ENCODE measurements around the gene PREB. TPM values are rescaled to one million over a fixed set of nuclear protein-coding genes. Genes with fewer than 3 reads are reported as not detected.

The PREB gene, protein sequence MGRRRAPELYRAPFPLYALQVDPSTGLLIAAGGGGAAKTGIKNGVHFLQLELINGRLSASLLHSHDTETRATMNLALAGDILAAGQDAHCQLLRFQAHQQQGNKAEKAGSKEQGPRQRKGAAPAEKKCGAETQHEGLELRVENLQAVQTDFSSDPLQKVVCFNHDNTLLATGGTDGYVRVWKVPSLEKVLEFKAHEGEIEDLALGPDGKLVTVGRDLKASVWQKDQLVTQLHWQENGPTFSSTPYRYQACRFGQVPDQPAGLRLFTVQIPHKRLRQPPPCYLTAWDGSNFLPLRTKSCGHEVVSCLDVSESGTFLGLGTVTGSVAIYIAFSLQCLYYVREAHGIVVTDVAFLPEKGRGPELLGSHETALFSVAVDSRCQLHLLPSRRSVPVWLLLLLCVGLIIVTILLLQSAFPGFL
- total RNA-seq: 100 to 1,000 TPM in 1 of 4 donors, 10 to 100 TPM in 3; 66.5 to 106 (median 69.4) TPM

DNA sequence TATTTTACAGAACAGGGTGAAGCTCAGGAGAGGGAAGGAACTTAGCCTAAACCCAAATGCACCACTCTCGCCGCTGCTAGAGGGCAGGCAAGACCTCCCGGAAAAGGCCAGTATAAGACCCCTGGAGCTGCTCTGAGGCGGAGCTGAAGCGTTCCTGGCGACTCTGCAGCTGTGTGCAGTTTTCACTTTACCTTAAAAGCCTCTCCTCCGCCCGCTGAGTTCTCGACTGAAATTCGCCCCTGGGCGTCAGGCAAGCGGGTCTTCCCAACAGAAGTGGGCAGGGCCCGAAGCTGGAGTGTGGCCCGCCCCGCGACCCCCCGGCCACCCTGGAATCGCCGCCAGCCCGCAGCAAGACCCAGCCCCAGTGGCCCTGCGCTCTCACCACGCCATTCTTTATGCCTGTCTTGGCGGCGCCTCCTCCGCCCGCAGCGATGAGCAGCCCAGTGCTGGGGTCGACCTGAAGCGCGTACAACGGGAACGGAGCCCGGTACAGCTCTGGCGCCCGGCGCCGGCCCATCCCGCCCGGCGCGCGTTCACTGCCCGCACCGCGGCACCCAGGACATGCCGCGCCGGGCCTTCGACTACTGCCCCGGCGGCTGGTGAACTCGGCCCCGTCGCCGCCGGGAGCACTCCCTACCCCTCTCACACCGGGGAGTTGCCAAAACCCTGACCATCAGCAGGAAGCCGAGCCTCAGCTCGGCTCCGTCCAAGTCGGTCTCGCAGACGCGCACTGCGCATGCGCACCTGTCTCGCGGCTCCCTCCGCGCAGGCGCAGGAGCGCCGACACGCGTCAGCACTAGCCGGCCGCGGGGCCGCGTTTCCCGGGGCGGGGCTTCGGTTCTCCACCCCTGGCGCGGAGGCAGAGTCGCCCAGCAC lies at the start of gene PREB:
Gene PREB, minus strand, starts transcription at position 732 of the 876 bp plus-strand sequence. Its CDS starts 215 bp downstream, at position 517.
- TF ChIP-seq CTCF (IDR thresholded peaks at IDR 0.05): peak in 1 of 6 experiments; percentile 3
- TF ChIP-seq POLR2A (IDR thresholded peaks at IDR 0.05): peak; percentile 84 to 90
- Histone ChIP-seq H3K4me1 (peaks cover 0 to 13% (median 7%) of the 10 kb centered on the region in 4 donors), H3K9me3 (no peaks in the 10 kb centered on the region), H3K27ac (peak within 1 kb of the TSS; percentile 86 to 90 (median 87)), H3K36me3 (peaks cover 0 to 26% (median 0%) of the 10 kb centered on the region in 3 donors), H3K4me3 (peak within 1 kb of the TSS; percentile 81 to 97 (median 90)), H3K27me3 (no peaks in the 10 kb centered on the region)
- DNase-seq: peak; percentile 93 to 99 (median 99)

DNA sequence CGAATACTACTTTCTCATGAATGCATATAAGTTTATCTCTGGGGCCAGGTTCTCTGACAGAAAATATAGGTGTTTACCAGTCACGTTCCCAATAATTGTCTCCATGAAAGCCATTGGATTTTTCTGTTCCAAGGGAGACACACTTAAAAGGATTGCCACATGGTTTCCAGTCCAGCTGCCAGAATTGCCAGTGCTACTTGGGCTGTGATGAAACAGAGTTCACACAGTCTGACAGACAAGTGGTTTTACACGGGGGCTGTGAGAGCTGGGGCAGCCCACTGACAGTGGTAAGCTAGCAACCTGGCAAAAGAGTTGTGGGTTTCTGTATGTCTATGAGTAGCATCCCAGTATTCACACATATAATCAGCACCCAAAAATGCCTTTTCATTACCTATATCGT lies 49.7 kb upstream of the PREB start:
- Histone ChIP-seq H3K27ac (peak overlapping the region; percentile 45 to 80 (median 62)), H3K9me3 (no peaks in the 10 kb centered on the region), H3K4me1 (no peaks in the 10 kb centered on the region), H3K36me3 (no peaks in the 10 kb centered on the region), H3K4me3 (no peak overlapping the region), H3K27me3 (no peaks in the 10 kb centered on the region)
- no peak for TF ChIP-seq POLR2A (IDR thresholded peaks at IDR 0.05)
- no peak for TF ChIP-seq CTCF (IDR thresholded peaks at IDR 0.05)
- peak in 1 of 3 donors; percentile 56 for DNase-seq

DNA sequence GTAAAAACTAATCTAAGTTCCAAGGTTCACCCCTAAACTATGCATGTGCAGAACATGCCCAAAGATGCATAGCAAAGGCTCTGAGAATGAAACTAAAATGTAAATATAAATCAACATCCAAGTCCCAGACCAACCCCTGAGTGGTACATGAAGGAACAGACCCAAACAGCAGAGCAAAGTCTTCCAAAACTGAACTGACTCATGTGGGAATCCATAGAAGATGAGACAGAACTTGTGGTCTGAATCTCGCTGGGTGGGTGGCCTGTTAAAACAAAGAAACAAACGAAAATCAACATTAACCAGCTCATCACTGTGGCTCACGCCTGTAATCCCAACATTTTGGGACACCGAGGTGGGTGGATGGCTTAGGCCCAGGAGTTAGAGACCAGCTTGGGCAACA lies 47.9 kb upstream of the PREB start:
- TF ChIP-seq CTCF (IDR thresholded peaks at IDR 0.05) (no peak), POLR2A (IDR thresholded peaks at IDR 0.05) (no peak)
- peak overlapping the region in 1 of 4 donors; percentile 50 for H3K27ac ChIP-seq
- no peaks in the 10 kb centered on the region for H3K9me3 ChIP-seq
- DNase-seq: no peak
- H3K4me3 ChIP-seq: no peak overlapping the region
- H3K36me3 ChIP-seq: no peaks in the 10 kb centered on the region
- no peaks in the 10 kb centered on the region for H3K4me1 ChIP-seq
- no peaks in the 10 kb centered on the region for H3K27me3 ChIP-seq

GRCh38 chr2:27179344-27180000 lies 45.0 kb upstream of the PREB start:
- no peak for DNase-seq
- peak overlapping the region in 3 of 4 donors; percentile 11 to 50 (median 17) for H3K27ac ChIP-seq

More at GRCh38 chr2:27179344-27180000, 45.0 kb upstream of the PREB start:
- Histone ChIP-seq H3K36me3 (no peaks in the 10 kb centered on the region), H3K9me3 (no peaks in the 10 kb centered on the region), H3K27me3 (no peaks in the 10 kb centered on the region), H3K4me3 (no peak overlapping the region), H3K4me1 (no peaks in the 10 kb centered on the region)
- no peak for TF ChIP-seq POLR2A (IDR thresholded peaks at IDR 0.05)
- TF ChIP-seq CTCF (IDR thresholded peaks at IDR 0.05): no peak
